ENCODE measurements around the gene CCDC17. TPM values are rescaled to one million over a fixed set of nuclear protein-coding genes. Genes with fewer than 3 reads are reported as not detected.
A peak's percentile ranks its signal among the peaks of the same experiment; 100 is the strongest.
"Not testable (repeated sequence)": the region's sequence is repeated elsewhere in the genome, so short reads cannot be mapped to it uniquely, and the experiment has no call there.

CCDC17 gene
- total RNA-seq, 1 experiment from 2014 or later: 1.6 TPM

- H3K9ac ChIP-seq (ENCODE audit: low read length): no peak overlapping the region
- H3K4me3 ChIP-seq (ENCODE audit: low read length): no peak overlapping the region
- no peaks in the 10 kb centered on the region for H3K4me1 ChIP-seq (ENCODE audit: low read length)
- H3K9me2 ChIP-seq (replicated peaks; ENCODE audit: insufficient read depth, low read length): no peaks in the 10 kb centered on the region
- no peak for DNase-seq
- H3K9me3 ChIP-seq (ENCODE audit: low read length): no peaks in the 10 kb centered on the region
- peaks cover 76% of the 10 kb centered on the region for H3K79me2 ChIP-seq (ENCODE audit: low read length)
- peaks cover 60% of the 10 kb centered on the region for H3K36me3 ChIP-seq (ENCODE audit: insufficient read depth, low read length)
- no peak overlapping the region for H3K27ac ChIP-seq (ENCODE audit: low read length)
- peaks cover 6% of the 10 kb centered on the region for H4K20me1 ChIP-seq (ENCODE audit: insufficient read depth, low read depth, low read length)
- H2AFZ ChIP-seq (ENCODE audit: low read length): no peak overlapping the region
- H3K4me2 ChIP-seq (ENCODE audit: low read depth, low read length, poor library complexity, severe bottlenecking): no peak overlapping the region
- no peaks in the 10 kb centered on the region for H3K27me3 ChIP-seq (ENCODE audit: low read length)
Observed at GRCh38 chr1:45604239-45604638, 19.6 kb downstream of the CCDC17 start.

- not testable (repeated sequence) for H3K9me2 ChIP-seq (replicated peaks; ENCODE audit: insufficient read depth, low read length); H3K4me1 ChIP-seq (ENCODE audit: low read length); H2AFZ ChIP-seq (ENCODE audit: low read length); H3K9ac ChIP-seq (ENCODE audit: low read length); H3K9me3 ChIP-seq (ENCODE audit: low read length); H3K4me3 ChIP-seq (ENCODE audit: low read length); H3K27me3 ChIP-seq (ENCODE audit: low read length); H3K4me2 ChIP-seq (ENCODE audit: low read depth, low read length, poor library complexity, severe bottlenecking); DNase-seq; H4K20me1 ChIP-seq (ENCODE audit: insufficient read depth, low read depth, low read length); H3K27ac ChIP-seq (ENCODE audit: low read length)
- H3K36me3 ChIP-seq (ENCODE audit: insufficient read depth, low read length): peaks cover 42% of the 10 kb centered on the region; the same call in 1 of the 2 replicates
- peaks cover 97% of the 10 kb centered on the region for H3K79me2 ChIP-seq (ENCODE audit: low read length)
Observed at GRCh38 chr1:45596765-45597164, 27.1 kb downstream of the CCDC17 start.

- Histone ChIP-seq H3K9ac (ENCODE audit: low read length) (no peak overlapping the region), H3K9me3 (ENCODE audit: low read length) (no peaks in the 10 kb centered on the region), H3K27me3 (ENCODE audit: low read length) (no peaks in the 10 kb centered on the region), H3K27ac (ENCODE audit: low read length) (no peak overlapping the region), H3K36me3 (ENCODE audit: insufficient read depth, low read length) (peaks cover 42% of the 10 kb centered on the region; the same call in 1 of the 2 replicates), H4K20me1 (ENCODE audit: insufficient read depth, low read depth, low read length) (peaks cover 14% of the 10 kb centered on the region), H3K4me1 (ENCODE audit: low read length) (peaks cover 8% of the 10 kb centered on the region), H2AFZ (ENCODE audit: low read length) (no peak overlapping the region), H3K4me3 (ENCODE audit: low read length) (no peak overlapping the region), H3K4me2 (ENCODE audit: low read depth, low read length, poor library complexity, severe bottlenecking) (no peak overlapping the region), H3K79me2 (ENCODE audit: low read length) (peaks cover 98% of the 10 kb centered on the region), H3K9me2 (replicated peaks; ENCODE audit: insufficient read depth, low read length) (no peaks in the 10 kb centered on the region)
- no peak for DNase-seq
Observed at GRCh38 chr1:45594412-45594811, 29.4 kb downstream of the CCDC17 start.

- Histone ChIP-seq H3K4me1 (ENCODE audit: low read length) (peaks cover 38% of the 10 kb centered on the region), H3K9me2 (replicated peaks; ENCODE audit: insufficient read depth, low read length) (no peaks in the 10 kb centered on the region), H3K79me2 (ENCODE audit: low read length) (peaks cover 99% of the 10 kb centered on the region), H2AFZ (ENCODE audit: low read length) (no peak overlapping the region), H4K20me1 (ENCODE audit: insufficient read depth, low read depth, low read length) (peaks cover 48% of the 10 kb centered on the region), H3K27ac (ENCODE audit: low read length) (no peak overlapping the region), H3K27me3 (ENCODE audit: low read length) (no peaks in the 10 kb centered on the region), H3K4me3 (ENCODE audit: low read length) (no peak overlapping the region), H3K9ac (ENCODE audit: low read length) (no peak overlapping the region), H3K9me3 (ENCODE audit: low read length) (no peaks in the 10 kb centered on the region), H3K4me2 (ENCODE audit: low read depth, low read length, poor library complexity, severe bottlenecking) (no peak overlapping the region), H3K36me3 (ENCODE audit: insufficient read depth, low read length) (peaks cover 30% of the 10 kb centered on the region; the same call in 1 of the 2 replicates)
- no peak for DNase-seq
Observed at GRCh38 chr1:45589861-45590260, 34.0 kb downstream of the CCDC17 start.

GRCh38 chr1:45586769-45587168 is 37.1 kb downstream of the CCDC17 start:
- peaks cover 78% of the 10 kb centered on the region for H3K79me2 ChIP-seq (ENCODE audit: low read length)
- peaks cover 52% of the 10 kb centered on the region for H3K4me1 ChIP-seq (ENCODE audit: low read length)
- no peak overlapping the region for H3K4me3 ChIP-seq (ENCODE audit: low read length)
- H3K27me3 ChIP-seq (ENCODE audit: low read length): no peaks in the 10 kb centered on the region
- H3K9me3 ChIP-seq (ENCODE audit: low read length): no peaks in the 10 kb centered on the region
- H4K20me1 ChIP-seq (ENCODE audit: insufficient read depth, low read depth, low read length): peaks cover 44% of the 10 kb centered on the region
- H2AFZ ChIP-seq (ENCODE audit: low read length): no peak overlapping the region
- DNase-seq: no peak
- H3K9me2 ChIP-seq (replicated peaks; ENCODE audit: insufficient read depth, low read length): no peaks in the 10 kb centered on the region
- no peak overlapping the region for H3K27ac ChIP-seq (ENCODE audit: low read length)
- H3K4me2 ChIP-seq (ENCODE audit: low read depth, low read length, poor library complexity, severe bottlenecking): peak overlapping the region; percentile 97
- peaks cover 17% of the 10 kb centered on the region; the same call in 1 of the 2 replicates for H3K36me3 ChIP-seq (ENCODE audit: insufficient read depth, low read length)
- peak overlapping the region; percentile 92; the same call in 1 of the 2 replicates for H3K9ac ChIP-seq (ENCODE audit: low read length)

- peaks cover 44% of the 10 kb centered on the region for H4K20me1 ChIP-seq (ENCODE audit: insufficient read depth, low read depth, low read length)
- no peak overlapping the region for H2AFZ ChIP-seq (ENCODE audit: low read length)
- H3K9me2 ChIP-seq (replicated peaks; ENCODE audit: insufficient read depth, low read length): no peaks in the 10 kb centered on the region
- no peak for DNase-seq
- H3K9me3 ChIP-seq (ENCODE audit: low read length): no peaks in the 10 kb centered on the region
- H3K79me2 ChIP-seq (ENCODE audit: low read length): peaks cover 67% of the 10 kb centered on the region
- H3K27ac ChIP-seq (ENCODE audit: low read length): no peak overlapping the region
- H3K36me3 ChIP-seq (ENCODE audit: insufficient read depth, low read length): peaks cover 12% of the 10 kb centered on the region; the same call in 1 of the 2 replicates
- H3K27me3 ChIP-seq (ENCODE audit: low read length): no peaks in the 10 kb centered on the region
- H3K4me1 ChIP-seq (ENCODE audit: low read length): peaks cover 53% of the 10 kb centered on the region
- H3K9ac ChIP-seq (ENCODE audit: low read length): peak overlapping the region; percentile 92
- peak overlapping the region; percentile 97 for H3K4me2 ChIP-seq (ENCODE audit: low read depth, low read length, poor library complexity, severe bottlenecking)
- H3K4me3 ChIP-seq (ENCODE audit: low read length): peak overlapping the region; percentile 85
Observed at GRCh38 chr1:45585496-45586075, 38.3 kb downstream of the CCDC17 start.

- Histone ChIP-seq H3K27ac (ENCODE audit: low read length) (no peak overlapping the region), H3K4me2 (ENCODE audit: low read depth, low read length, poor library complexity, severe bottlenecking) (peak overlapping the region; percentile 97), H3K27me3 (ENCODE audit: low read length) (no peaks in the 10 kb centered on the region), H3K9ac (ENCODE audit: low read length) (peak overlapping the region; percentile 92), H3K9me2 (replicated peaks; ENCODE audit: insufficient read depth, low read length) (no peaks in the 10 kb centered on the region), H3K79me2 (ENCODE audit: low read length) (peaks cover 62% of the 10 kb centered on the region), H3K36me3 (ENCODE audit: insufficient read depth, low read length) (peaks cover 12% of the 10 kb centered on the region; the same call in 1 of the 2 replicates), H4K20me1 (ENCODE audit: insufficient read depth, low read depth, low read length) (peaks cover 43% of the 10 kb centered on the region), H3K4me3 (ENCODE audit: low read length) (peak overlapping the region; percentile 85), H3K9me3 (ENCODE audit: low read length) (no peaks in the 10 kb centered on the region), H3K4me1 (ENCODE audit: low read length) (peaks cover 52% of the 10 kb centered on the region), H2AFZ (ENCODE audit: low read length) (no peak overlapping the region)
- DNase-seq: no peak
Observed at GRCh38 chr1:45585110-45585426, 38.8 kb downstream of the CCDC17 start.

- Histone ChIP-seq H3K4me3 (ENCODE audit: low read length) (peak overlapping the region; percentile 85), H4K20me1 (ENCODE audit: insufficient read depth, low read depth, low read length) (peaks cover 38% of the 10 kb centered on the region), H3K9me2 (replicated peaks; ENCODE audit: insufficient read depth, low read length) (no peaks in the 10 kb centered on the region), H3K9ac (ENCODE audit: low read length) (peak overlapping the region; percentile 92), H2AFZ (ENCODE audit: low read length) (peak overlapping the region; percentile 74; the same call in 1 of the 2 replicates), H3K79me2 (ENCODE audit: low read length) (peaks cover 56% of the 10 kb centered on the region), H3K4me1 (ENCODE audit: low read length) (peaks cover 46% of the 10 kb centered on the region), H3K36me3 (ENCODE audit: insufficient read depth, low read length) (peaks cover 12% of the 10 kb centered on the region; the same call in 1 of the 2 replicates), H3K9me3 (ENCODE audit: low read length) (no peaks in the 10 kb centered on the region), H3K4me2 (ENCODE audit: low read depth, low read length, poor library complexity, severe bottlenecking) (peak overlapping the region; percentile 97), H3K27ac (ENCODE audit: low read length) (peak overlapping the region; percentile 74), H3K27me3 (ENCODE audit: low read length) (no peaks in the 10 kb centered on the region)
- DNase-seq: peak; percentile 96
Observed at GRCh38 chr1:45584351-45585109, 39.3 kb downstream of the CCDC17 start.

Data from Karpas-422 (cell line).